ENCODE results near the gene LRRFIP2.

Gene LRRFIP2

DNA sequence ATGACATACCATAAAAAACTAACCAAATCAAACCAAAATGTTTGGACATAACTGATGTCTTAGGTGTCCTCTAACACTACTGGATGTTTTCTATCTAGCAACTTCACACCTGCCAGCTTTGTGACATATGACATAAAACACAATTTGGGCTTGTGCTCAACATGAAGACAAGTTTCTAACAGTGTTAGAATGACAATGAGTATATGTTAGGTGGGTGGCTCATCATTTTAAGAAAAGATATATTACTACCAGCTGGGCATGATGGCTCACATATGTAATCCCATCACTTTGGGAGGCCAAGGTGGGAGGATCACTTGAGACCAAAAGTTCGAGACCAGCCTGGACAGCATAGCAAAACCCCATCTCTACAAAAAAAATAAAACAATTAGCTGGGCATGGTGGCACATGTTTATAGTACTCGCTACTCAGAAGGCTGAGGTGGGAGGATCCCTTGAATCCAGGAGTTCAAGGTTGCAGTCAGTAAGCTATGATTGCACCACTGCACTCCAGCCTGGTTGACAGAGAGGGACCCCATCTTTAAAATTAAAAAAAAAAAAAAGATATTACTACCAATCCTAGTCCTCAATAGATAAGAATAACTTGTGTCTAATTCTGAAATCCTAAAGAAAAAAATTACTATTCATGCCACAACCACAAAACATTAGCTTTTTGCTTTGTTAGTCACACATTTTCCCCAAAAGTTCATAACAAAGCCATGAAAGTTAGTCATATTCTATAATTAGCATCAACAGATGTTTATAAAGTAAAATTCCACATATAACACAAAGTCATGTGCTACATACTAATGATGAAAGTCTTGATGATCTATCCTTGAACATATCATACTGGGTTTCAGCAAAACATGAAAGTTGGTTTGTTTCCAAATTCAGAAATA, 59.9 kb downstream of the LRRFIP2 start:
- no peak for DNase-seq (ENCODE audit: low read depth)

DNA sequence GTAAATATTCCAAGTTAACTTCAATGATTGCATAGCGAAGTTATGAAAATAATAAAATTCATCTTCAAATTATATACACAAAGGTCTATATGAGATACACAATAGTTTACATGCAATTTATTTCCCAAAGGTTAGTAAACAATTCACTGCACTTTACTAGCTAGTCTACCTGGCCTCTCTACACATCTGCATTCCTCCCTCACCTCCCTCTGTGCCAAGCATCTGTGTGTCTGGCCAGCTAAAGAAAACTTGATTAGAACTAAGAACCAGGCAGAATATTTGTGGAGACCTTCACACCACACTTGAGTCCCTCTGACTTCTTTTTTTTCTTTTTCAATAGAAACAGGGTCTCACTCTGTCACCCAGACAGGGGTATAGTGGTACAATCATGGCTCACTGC, 61.4 kb downstream of the LRRFIP2 start:
- no peak for DNase-seq (ENCODE audit: low read depth)

DNA sequence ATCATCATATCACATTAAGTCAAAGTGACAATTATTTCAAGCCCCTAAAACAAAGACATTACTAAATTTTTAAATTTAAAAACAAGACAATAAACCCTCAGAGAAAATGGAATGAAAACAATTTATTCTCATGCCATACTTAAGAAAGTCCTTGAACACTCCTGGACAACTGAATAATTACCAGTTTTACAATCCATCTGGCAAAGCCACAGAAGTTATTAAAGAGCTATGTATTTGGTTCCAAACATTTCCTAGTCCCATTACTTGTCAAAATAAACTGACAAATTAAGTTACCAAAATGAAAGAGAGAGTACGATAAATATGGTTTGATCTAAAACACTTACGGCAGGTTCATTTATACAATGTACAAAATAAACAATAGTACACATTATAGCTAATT, 63.2 kb downstream of the LRRFIP2 start:
- DNase-seq (ENCODE audit: low read depth), result no peak

DNA sequence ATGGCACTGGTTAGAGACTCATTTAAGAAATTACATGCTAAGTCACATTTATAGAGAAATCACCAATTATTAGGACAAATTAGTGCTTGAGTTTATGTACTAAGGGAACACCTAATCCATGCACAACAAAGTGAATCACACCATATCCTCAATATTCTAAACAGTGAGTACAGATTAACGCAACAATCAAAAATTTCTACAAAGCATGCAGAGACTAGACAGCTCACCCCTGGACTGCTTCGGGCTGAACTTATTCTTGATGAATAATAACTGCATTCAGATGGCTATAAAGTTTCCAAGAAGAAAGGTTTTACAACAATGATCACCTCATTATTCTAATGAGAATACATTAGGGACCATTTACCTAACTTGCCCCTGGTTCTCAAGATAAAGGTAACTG, 66.5 kb downstream of the LRRFIP2 start:
- no peak for DNase-seq (ENCODE audit: low read depth)

DNA sequence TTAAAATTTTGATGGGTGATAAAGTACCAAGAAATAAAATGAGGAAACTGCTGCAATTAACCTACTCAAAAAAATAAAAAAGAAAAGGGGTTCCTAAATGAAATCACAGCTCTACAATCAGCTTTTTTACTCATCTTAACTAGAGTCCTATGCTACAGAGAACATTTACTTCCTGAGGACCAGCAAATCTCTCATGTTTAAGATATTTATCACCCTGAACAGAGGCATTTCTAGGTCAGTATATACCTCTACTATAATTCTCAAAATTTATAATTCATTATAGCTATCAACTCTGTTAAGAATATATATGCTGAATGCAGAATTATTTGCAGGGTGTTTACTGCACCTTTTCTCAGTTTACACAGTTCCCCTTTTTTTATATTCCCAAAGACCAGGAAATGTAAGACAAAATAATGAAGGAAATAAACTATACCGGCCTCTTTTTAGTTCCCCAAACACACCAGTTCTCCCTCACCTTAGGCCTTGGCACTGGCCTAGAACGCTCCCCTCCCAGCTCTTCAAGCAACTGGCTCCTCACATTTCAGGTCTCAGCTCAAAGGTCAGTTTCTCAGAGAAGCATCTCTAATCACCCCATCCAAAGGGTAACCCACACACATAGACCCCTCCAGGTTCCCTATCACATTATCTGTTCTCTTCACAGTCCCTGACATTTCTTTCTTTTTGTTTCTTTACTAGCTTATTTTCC, 71.1 kb downstream of the LRRFIP2 start:
- no peak for DNase-seq (ENCODE audit: low read depth)

DNA sequence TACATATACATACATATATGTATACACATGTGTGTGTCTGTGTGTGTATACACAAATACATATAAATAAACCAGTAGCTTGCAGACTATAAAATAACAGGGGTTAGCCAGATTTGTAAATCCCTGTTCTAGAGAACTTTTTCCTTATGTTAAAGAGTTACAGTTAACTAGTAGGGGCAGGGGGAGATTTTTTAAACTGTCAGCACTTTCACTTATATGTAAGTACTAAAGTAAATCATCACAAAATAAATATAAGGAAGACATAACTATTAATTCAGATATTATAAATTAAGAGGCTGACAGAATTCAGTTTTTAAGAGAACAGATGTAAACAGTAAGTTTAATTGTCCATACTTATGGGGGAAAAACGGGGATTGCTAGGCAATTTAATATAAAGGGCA, 74.0 kb downstream of the LRRFIP2 start:
- DNase-seq (ENCODE audit: low read depth), result no peak

DNA sequence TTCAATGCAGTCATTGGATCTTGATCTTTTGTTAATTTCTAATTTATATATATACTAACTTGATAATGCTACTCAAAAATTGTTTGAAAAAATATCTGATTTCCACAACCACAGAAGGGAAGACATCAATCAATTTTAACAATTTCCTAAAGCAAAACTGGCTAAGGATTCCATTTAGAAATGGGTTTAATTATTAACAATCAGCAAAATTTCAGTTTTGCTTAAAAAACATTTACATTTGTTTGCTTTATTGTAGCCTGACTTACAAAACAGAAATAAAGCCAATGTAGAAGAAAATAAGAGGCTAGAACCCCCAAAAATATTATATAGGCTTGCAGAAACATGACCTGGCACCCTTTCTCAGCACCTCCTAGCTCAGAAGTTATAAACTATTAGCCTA, 74.9 kb downstream of the LRRFIP2 start:
- no peak for DNase-seq (ENCODE audit: low read depth)

DNA sequence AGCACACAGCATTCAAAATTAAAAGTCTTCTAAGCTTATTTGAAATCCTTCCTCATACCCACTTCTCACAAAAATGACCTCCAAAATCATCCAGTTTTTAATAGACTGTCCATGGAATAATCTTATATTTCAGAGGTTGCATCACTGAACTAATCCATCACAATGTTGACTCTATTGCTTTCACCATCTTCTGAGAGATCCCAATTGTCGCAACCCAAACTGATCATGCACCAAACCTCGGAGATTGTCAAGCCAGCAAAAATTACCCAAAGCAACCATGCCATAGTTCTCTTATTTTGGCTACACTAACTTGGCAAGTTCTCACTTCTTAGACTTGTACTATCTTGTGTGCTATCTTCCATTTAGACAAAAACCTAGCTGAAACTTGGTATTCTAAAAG, 75.5 kb downstream of the LRRFIP2 start:
- DNase-seq (ENCODE audit: low read depth), result no peak

DNA sequence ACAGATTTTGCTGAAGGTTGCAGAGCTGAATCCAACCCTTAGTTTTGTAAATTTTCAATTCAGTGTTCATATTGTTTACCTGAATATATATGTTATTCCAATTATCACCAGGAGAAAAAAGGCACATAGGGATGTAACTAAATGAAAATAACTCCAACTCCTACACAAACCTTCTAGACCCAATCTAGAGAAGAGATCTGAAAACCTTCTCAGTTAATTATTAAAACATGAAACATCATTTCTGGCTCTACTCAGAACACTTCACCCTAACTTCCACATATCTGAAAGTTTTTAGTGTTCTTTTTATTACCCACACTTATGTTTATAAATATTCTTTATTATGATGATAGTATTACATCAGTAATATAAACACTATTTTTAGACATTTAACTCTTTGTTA, 76.6 kb downstream of the LRRFIP2 start:
- no peak for DNase-seq (ENCODE audit: low read depth)

DNA sequence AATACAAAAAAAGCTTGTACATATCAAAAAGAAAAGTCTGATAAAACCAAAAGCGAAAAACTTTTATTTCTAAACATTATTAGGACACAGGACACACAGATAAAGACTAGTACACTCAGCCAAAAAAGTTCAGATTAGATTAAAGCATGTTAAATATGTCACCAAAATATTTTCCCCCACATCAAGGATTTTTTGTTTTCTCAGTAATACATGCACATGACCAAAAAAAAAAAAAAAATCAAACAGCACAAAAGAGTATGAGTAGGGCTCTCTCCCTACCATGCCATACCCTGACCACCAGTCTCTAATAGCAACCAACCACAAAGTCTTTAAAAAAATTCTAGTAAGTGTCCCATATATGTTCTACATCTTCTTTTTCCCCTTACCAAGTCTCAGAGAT, 77.4 kb downstream of the LRRFIP2 start:
- no peak for DNase-seq (ENCODE audit: low read depth)

DNA sequence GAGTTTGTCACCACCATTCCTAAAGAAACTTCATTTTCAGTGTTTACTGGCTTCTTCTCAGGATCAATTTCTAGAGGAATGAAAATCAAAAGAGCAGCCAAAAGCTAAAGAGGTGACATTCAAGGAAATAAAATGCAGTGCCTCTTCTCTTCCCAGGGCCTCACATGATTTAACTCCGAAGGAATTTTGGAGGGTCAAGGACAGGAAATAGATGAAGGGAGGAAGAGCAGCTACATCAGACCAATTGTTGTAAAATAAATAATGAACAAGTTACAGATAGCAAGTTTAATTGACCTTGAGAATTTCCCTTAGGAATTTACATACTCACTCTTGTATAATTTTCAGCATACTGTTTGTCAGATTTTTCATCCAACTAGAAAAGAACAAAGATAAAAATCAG, 78.1 kb downstream of the LRRFIP2 start:
- DNase-seq (ENCODE audit: low read depth), result no peak

DNA sequence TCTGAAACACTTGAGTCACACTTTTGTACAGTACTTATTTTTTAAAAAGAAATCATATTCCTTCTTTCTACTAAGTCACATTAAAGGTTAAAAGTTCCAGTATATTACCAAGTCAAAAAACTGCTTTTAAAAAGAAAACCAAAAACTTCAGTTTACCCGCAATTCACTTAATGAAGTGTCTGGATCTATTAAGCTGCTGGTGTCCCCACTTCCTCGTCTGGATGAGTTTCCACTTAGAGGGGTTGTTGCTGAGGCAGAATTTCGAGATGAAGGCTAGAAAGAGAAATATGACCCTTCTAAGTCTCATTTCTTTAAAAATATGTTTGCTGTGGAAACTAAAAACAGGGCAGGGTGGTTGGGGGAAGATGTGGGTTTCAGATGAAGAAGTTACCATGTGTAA, 79.7 kb downstream of the LRRFIP2 start:
- DNase-seq (ENCODE audit: low read depth), result no peak

DNA sequence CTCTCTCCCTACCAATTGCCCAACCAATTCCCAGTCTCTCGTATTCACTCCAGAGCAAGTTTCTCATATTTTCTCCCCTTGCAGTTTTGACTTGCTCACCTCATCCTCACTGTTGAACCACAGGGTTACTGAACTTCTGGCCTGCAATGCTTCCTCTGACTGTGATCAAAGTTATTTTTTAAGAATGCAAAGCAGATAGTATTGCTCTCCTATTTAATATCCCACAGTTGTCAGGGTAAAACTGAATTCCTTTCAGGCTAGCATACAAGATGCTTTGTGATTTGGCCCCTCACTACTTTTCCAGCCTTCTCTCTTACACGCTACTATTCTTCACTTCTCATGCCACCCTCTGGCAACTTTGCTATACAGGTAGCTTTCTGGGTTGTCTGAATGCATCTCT, 80.9 kb downstream of the LRRFIP2 start:
- DNase-seq (ENCODE audit: low read depth), result no peak

DNA sequence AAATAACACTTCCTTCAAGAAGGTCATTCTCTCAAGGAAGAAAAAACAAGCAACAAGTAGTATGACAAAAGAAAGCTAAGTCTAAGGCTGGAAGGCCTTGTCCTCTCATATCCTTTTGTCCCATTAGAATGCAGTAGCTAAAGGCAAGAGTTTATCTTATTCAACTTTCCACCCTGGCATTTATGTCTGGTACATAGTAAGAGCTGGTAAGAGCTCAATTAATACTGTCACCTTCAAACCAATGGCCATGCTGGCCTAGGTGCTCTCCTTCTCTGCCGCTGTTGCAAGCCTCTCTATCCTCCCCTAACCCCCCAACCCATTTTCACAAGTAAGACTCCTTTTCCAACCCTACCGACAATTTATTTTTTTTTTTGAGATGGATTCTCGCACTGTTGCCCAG, 81.9 kb downstream of the LRRFIP2 start:
- no peak for DNase-seq (ENCODE audit: low read depth)

DNA sequence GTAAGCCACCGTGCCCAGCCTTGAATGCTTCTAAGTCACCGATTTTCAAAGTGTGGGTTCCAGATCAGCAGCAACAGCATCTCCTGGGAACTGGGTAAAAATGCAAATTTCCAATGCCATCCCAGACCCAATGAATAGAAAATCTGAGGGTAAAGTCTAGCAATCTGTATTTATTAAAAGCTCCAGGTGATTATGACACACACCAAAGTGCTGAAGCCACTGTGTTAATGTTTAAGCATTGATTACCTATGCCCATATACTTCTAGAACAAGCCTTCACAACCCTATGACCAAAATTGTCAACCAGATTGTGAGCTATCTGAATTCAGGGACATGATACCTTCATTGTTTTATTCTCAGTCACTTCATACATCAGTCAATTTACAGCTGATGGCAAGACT, 86.5 kb downstream of the LRRFIP2 start:
- DNase-seq (ENCODE audit: low read depth), result no peak

DNA sequence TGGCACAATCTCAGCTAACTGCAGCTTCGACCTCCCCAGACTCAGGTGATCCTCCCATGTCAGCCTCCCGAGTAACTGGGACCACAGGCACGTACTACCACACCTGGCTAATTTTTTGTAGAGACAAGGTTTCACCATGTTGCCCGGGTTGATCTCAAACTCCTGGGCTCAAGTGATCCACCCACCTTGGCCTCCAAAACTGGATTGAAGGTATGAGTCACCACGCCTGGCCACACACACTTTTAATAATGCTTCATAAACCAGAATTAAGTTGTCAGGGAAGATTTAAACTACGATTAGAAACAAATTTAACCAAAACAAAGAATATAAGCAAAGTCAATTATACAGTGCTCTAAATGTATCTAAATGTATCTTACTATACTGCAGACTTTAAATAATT, 87.5 kb downstream of the LRRFIP2 start:
- DNase-seq (ENCODE audit: low read depth), result no peak

DNA sequence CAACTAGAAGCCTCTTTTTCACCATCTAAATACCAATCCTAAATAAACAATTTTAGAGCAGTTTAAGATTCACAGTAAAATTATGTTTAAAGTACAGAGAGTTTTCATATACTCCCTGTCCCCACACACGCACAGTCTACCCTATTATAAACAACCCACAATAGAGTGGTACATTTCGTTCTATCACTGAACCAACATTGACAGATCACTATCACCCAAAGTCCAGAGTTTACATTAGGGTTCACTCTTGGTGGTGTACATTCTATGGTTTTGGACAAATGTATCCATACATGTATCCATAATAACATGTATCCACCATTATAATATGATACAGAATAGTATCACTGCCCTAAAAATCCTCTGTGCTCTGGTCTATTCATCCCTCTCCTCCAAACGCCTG, 92.1 kb downstream of the LRRFIP2 start:
- no peak for DNase-seq (ENCODE audit: low read depth)

DNA sequence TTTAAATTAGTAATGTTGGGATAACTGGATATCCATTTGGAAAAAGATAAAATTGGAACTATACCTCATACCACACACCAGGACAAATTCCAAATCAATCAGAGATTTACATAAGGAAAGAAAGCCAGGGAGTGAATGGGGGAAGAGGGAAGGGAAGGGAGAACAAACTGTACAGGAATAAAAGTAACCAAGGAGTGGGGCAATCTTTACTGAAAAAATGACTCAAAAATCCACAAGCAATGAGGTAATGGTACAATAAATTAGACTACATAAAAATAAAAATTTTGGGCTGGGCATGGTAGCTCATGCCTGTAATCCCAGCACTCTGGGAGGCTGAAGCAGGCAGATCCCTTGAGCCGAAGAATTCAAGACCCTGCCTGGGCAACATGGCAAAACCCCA, 98.4 kb downstream of the LRRFIP2 start:
- DNase-seq (ENCODE audit: low read depth), result no peak

DNA sequence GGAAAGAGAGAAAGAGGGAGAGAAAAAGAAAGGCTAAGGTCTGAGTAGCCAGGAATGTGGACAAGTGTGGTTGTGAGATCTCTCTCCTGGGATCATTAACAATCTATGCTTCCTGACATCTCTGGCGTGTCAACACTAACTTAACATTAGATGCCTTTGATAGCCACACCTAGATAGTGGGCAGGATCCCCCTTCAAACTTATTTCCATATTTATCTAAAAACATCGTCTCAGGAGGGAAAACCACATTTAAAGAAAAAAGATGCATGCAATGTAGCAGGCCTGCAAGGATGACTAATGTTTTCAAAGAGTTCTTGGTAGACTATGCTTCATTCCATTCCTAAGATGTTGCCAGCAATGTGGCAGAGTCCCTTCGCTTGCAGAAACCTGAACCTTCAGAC, 100.2 kb downstream of the LRRFIP2 start:
- DNase-seq (ENCODE audit: low read depth), result no peak

DNA sequence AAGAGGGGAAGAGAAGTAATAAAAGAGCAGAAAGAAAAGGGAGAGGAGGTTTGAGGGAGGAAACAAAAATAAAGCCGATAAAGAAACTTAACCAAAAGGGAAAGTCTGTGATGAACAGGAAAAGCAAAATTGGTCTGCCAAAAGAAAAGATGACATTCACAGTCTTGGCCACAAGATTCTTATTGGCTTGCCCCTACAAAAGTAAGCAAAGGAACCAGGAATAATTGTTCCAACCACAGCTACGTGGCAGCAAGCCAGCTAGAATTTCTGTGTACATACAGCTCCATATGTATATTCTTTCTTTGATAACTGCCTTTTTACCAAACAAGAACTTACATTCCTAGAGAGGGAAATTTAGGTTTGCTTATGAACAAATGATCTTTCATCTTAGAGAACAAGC, 101.5 kb downstream of the LRRFIP2 start:
- DNase-seq (ENCODE audit: low read depth), result no peak

DNA sequence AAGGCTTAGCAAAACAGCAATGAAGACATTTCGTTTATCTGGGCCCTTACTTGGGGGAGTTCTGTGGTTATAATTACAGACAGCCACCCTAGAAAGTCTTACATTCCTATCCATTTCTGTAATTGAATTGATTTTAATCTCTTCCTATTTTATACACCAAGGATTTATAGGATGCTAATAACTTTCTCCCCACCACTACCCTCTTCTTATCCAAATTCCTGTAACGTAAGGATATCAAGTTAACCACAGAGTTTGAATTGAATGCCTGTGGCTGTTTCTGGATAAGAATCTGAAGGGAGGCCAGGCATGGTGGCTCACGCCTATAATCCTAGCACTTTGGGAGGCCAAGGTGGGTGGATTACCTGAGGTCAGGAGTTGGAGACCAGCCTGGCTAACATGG, 102.5 kb downstream of the LRRFIP2 start:
- no peak for DNase-seq (ENCODE audit: low read depth)

DNA sequence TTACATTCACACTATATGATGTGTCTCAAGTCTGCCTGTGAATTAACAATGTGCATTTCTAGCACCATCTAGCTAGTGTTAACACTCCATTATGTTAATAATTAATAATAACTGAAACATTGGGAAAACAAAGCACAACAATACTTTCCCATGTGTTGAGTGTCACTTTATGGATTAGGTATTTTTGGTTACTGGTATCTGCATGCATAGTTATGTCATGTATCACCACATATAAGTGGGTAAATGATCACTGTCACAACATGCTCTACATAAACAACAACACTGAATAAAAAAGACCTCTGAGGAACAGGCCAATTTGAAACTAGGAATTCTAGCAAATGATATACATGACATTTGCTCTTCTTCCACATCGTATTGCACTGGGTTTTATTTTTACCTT, 106.4 kb downstream of the LRRFIP2 start:
- no peak for DNase-seq (ENCODE audit: low read depth)

DNA sequence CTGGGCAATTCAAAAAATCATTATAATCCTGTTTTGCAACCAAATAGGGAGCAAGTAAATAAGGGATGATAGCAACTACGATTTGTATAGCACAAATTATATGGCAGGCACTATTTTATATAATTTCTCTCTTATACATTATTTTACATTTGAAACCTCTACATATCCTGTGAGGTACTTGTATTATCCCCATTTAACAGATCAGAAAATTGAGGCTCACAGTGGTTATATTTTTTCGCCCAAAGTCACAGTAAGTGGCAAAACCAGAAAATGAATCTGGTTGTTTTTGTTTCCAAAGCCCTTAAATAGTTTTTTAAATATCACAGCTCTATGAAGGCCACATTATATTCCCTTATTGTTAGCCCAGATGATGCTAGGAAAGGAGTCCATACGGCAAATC, 106.8 kb downstream of the LRRFIP2 start:
- DNase-seq (ENCODE audit: low read depth), result no peak

DNA sequence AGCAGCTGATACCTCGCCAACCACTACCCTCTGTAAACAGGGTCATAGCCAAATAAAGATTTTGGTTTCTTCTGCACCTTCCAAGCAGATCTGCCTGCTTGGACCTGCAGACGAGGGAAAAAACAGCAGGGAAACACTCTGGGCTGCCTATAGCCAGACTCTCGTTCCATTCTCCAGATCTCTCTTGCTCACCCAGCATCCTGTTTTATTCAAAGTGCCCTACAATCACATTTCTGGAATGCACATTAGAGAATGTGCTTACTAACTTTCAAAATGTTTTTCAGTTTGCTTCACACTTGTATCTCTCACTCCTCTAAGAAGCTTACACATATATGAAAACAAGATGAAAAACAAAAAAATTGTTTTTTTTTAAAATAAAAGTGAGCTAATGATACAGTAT, 109.6 kb downstream of the LRRFIP2 start:
- DNase-seq (ENCODE audit: low read depth), result no peak

Data from stimulated activated CD8-positive, alpha-beta memory T cell treated with anti-CD3 and anti-CD28 coated beads, Interleukin-15, amount 100 ng/mL, for 24 hours (primary cell).